ENCODE results near the gene KRT86.

KRT86 gene

GRCh38 chr12:52316290-52316689 is 41.8 kb downstream of the KRT86 start:
- no peak overlapping the region for H3K27ac ChIP-seq

GRCh38 chr12:52316701-52317100 is 42.3 kb downstream of the KRT86 start:
- H3K27ac ChIP-seq, result no peak overlapping the region
- TF ChIP-seq ZFX (IDR thresholded peaks at IDR 0.05) (no peak), CTCF (conservative IDR thresholded peaks at IDR 0.05) (no peak)

More at GRCh38 chr12:52316290-52316689, 41.8 kb downstream of the KRT86 start:
- TF ChIP-seq CTCF (conservative IDR thresholded peaks at IDR 0.05), result no peak
- TF ChIP-seq ZFX (IDR thresholded peaks at IDR 0.05), result no peak

- no peak overlapping the region for H3K27ac ChIP-seq
- TF ChIP-seq CTCF (conservative IDR thresholded peaks at IDR 0.05) (no peak), ZFX (IDR thresholded peaks at IDR 0.05) (no peak)
Observed at GRCh38 chr12:52317468-52318052, 43.1 kb downstream of the KRT86 start.

GRCh38 chr12:52318241-52318990 is 44.0 kb downstream of the KRT86 start:
- TF ChIP-seq CTCF (conservative IDR thresholded peaks at IDR 0.05), result no peak
- TF ChIP-seq ZFX (IDR thresholded peaks at IDR 0.05), result no peak
- H3K27ac ChIP-seq, result no peak overlapping the region

GRCh38 chr12:52319097-52319496 is 44.7 kb downstream of the KRT86 start:
- TF ChIP-seq CTCF (conservative IDR thresholded peaks at IDR 0.05), result no peak; the same call in 1 of the 2 replicates
- TF ChIP-seq ZFX (IDR thresholded peaks at IDR 0.05), result no peak
- no peak overlapping the region for H3K27ac ChIP-seq

GRCh38 chr12:52320784-52321400 is 46.4 kb downstream of the KRT86 start, which contains the start of gene KRT83:
TSS of gene KRT83 (minus strand) at chr12:52321398. CDS start at chr12:52321335, 63 bp downstream.
- no peak within 1 kb of the TSS for H3K27ac ChIP-seq
- no peak for TF ChIP-seq ZFX (IDR thresholded peaks at IDR 0.05)
- no peak for TF ChIP-seq CTCF (conservative IDR thresholded peaks at IDR 0.05)

GRCh38 chr12:52321418-52321817 is 47.0 kb downstream of the KRT86 start:
- TF ChIP-seq ZFX (IDR thresholded peaks at IDR 0.05), result no peak
- no peak for TF ChIP-seq CTCF (conservative IDR thresholded peaks at IDR 0.05)

More at GRCh38 chr12:52321418-52321817, 47.0 kb downstream of the KRT86 start:
- no peak overlapping the region for H3K27ac ChIP-seq

Data from C4-2B (cell line).